GM12872 (cell line): Measurements from ENCODE around the gene OXSR1.

ENCODE experiments used
- CTCF ChIP-seq: IDR thresholded peaks from 3 replicates; pipeline ENCODE4 v1.5.1; 2011; ENCODE audit warnings: low read depth, mild to moderate bottlenecking, low read length, moderate library complexity; ENCODE audit not compliant: insufficient read depth

Gene OXSR1

GRCh38 chr3:38152609-38153008 lies 12.7 kb upstream of the OXSR1 start:
- TF ChIP-seq CTCF, result no peak

- no peak for TF ChIP-seq CTCF
Measured at GRCh38 chr3:38153221-38153620, 12.1 kb upstream of the OXSR1 start.

GRCh38 chr3:38154033-38154494 lies 11.3 kb upstream of the OXSR1 start:
- no peak for TF ChIP-seq CTCF

- TF ChIP-seq CTCF, result no peak
Measured at GRCh38 chr3:38154625-38155255, 10.6 kb upstream of the OXSR1 start.

GRCh38 chr3:38155825-38156224 lies 9.5 kb upstream of the OXSR1 start:
- TF ChIP-seq CTCF, result no peak

- TF ChIP-seq CTCF, result no peak
Measured at GRCh38 chr3:38157117-38157516, 8.2 kb upstream of the OXSR1 start.

- no peak for TF ChIP-seq CTCF
Measured at GRCh38 chr3:38157595-38157994, 7.7 kb upstream of the OXSR1 start.

GRCh38 chr3:38158472-38158871 lies 6.9 kb upstream of the OXSR1 start:
- no peak for TF ChIP-seq CTCF
